Prostate gland (tissue), 2 donors: Measurements from ENCODE around the gene MYO18B. TPM values are rescaled to one million over a fixed set of nuclear protein-coding genes. Genes with fewer than 3 reads are reported as not detected.

ENCODE experiments used
- DNase-seq: peaks from one replicate; pipeline ENCODE4 v3.0.0-alpha.2; 2019; ENCODE audit warnings: low spot score
- H3K27ac ChIP-seq, 2 donors: fragments of 200-600 bp; sonication (generic); 2 replicates each; pipeline ENCODE4 v1.5.1; 2017 to 2019
- H3K27me3 ChIP-seq: fragments of 200-600 bp; sonication (generic); replicated peaks from 2 replicates; pipeline ENCODE4 v1.5.1; 2019; ENCODE audit not compliant: insufficient read depth
- H3K36me3 ChIP-seq, 2 donors: fragments of 200-600 bp; sonication (generic); 1 replicate in 1 of 2; 2 replicates in 1 of 2; pipeline versions ENCODE4 v1.5.1 to v1.8.1; 2017 to 2019
- H3K4me1 ChIP-seq: fragments of 200-600 bp; sonication (generic); replicated peaks from 2 replicates; pipeline ENCODE4 v1.5.1; 2019
- H3K4me3 ChIP-seq, 2 donors: fragments of 200-600 bp; sonication (generic); 2 replicates each; pipeline ENCODE4 v1.5.1; 2017 to 2019
- H3K9me3 ChIP-seq: fragments of 200-600 bp; sonication (generic); 2 replicates; pipeline ENCODE4 v1.5.1; 2017
- CTCF ChIP-seq, 4 experiments: fragments of 200-600 bp in 2 of 4; fragments of 450-650 bp in 2 of 4; sonication (generic) in 2 of 4; IDR thresholded peaks; 1 replicate in 3 of 4; 2 replicates in 1 of 4; pipeline ENCODE4 v1.5.1; 2016 to 2019; ENCODE audit warnings: antibody characterized with exemption in 4 of 4, mild to moderate bottlenecking in 2 of 4, moderate library complexity in 2 of 4
- POLR2A ChIP-seq: fragments of 450-650 bp; IDR thresholded peaks from one replicate; pipeline ENCODE4 v1.6.1; 2016; ENCODE audit warnings: antibody characterized with exemption, mild to moderate bottlenecking
- POLR2AphosphoS5 ChIP-seq: sonication (generic); formaldehyde crosslinking; IDR thresholded peaks from one replicate; pipeline ENCODE4 v1.6.1; 2017; ENCODE audit warnings: antibody characterized with exemption
- WGBS: methylation state at CpG from one replicate; pipeline ENCODE4 v1.1.5; 2018; 5-methylcytosine and 5-hydroxymethylcytosine counted together
- intact Hi-C: fragments of 100-400 bp; cut with DNase I; formaldehyde crosslinking; loops from one replicate; pipeline ENCODE4 v1.14.2; 2022
- total RNA-seq, 2 donors: library from RNA; depleted of rRNA; stranded (reverse); fragments of >200 nt; gene quantifications; one replicate each; pipeline ENCODE4 v1.1.0, GENCODE V29; 2016

MYO18B gene
- total RNA-seq, 2 donors from 2014 or later, result 3.1 to 7.1 TPM

GRCh38 chr22:25844601-25845000 is 102.6 kb downstream of the MYO18B start:
- intact Hi-C loops, result no loop called here
- DNase-seq, result no peak
- H3K27ac ChIP-seq, result no peak overlapping the region

GRCh38 chr22:25845985-25846745 is 104.2 kb downstream of the MYO18B start:
- WGBS, result 78% methylated on average over 12 of the region's 12 CpGs
- Histone ChIP-seq H3K4me3 (no peak overlapping the region), H3K4me1 (no peaks in the 10 kb centered on the region), H3K36me3 (no peaks in the 10 kb centered on the region), H3K27me3 (no peaks in the 10 kb centered on the region), H3K9me3 (no peaks in the 10 kb centered on the region), H3K27ac (no peak overlapping the region)
- TF ChIP-seq POLR2A (no peak), CTCF (IDR thresholded peaks at IDR 0.05) (no peak), POLR2AphosphoS5 (no peak)
- intact Hi-C loops, result no loop called here
- no peak for DNase-seq

More at GRCh38 chr22:25844601-25845000, 102.6 kb downstream of the MYO18B start:
- no peaks in the 10 kb centered on the region for H3K4me1 ChIP-seq
- H3K4me3 ChIP-seq, result no peak overlapping the region
- no peaks in the 10 kb centered on the region for H3K27me3 ChIP-seq
- TF ChIP-seq CTCF (IDR thresholded peaks at IDR 0.05), result no peak
- H3K9me3 ChIP-seq, result no peaks in the 10 kb centered on the region
- H3K36me3 ChIP-seq, result no peaks in the 10 kb centered on the region
- WGBS, result 68% methylated on average over 8 of the region's 8 CpGs

- no peaks in the 10 kb centered on the region for H3K4me1 ChIP-seq
- TF ChIP-seq POLR2A (no peak), CTCF (IDR thresholded peaks at IDR 0.05) (no peak), POLR2AphosphoS5 (no peak)
- DNase-seq, result no peak
- 95% methylated on average over 3 of the region's 3 CpGs for WGBS
- intact Hi-C loops, result no loop called here
- no peaks in the 10 kb centered on the region for H3K27me3 ChIP-seq
- H3K4me3 ChIP-seq, result no peak overlapping the region
- no peaks in the 10 kb centered on the region for H3K9me3 ChIP-seq
- H3K36me3 ChIP-seq, result no peaks in the 10 kb centered on the region
- no peak overlapping the region for H3K27ac ChIP-seq
Measured at GRCh38 chr22:25847451-25847850, 105.5 kb downstream of the MYO18B start.

- no peak for DNase-seq
- no peaks in the 10 kb centered on the region for H3K36me3 ChIP-seq
- H3K9me3 ChIP-seq, result no peaks in the 10 kb centered on the region
- no peak overlapping the region for H3K27ac ChIP-seq
- H3K27me3 ChIP-seq, result no peaks in the 10 kb centered on the region
- no peak overlapping the region for H3K4me3 ChIP-seq
- 89% methylated on average over 10 of the region's 10 CpGs for WGBS
- TF ChIP-seq POLR2AphosphoS5, result no peak
- no peak for TF ChIP-seq CTCF (IDR thresholded peaks at IDR 0.05)
- no peak for TF ChIP-seq POLR2A
- no peaks in the 10 kb centered on the region for H3K4me1 ChIP-seq
- intact Hi-C loops, result no loop called here
Measured at GRCh38 chr22:25848954-25849353, 107.0 kb downstream of the MYO18B start.

- H3K36me3 ChIP-seq, result no peaks in the 10 kb centered on the region
- TF ChIP-seq POLR2AphosphoS5 (no peak), POLR2A (no peak), CTCF (IDR thresholded peaks at IDR 0.05) (no peak)
- no peak overlapping the region for H3K4me3 ChIP-seq
- WGBS, result 69% methylated on average over 6 of the region's 6 CpGs
- H3K9me3 ChIP-seq, result no peaks in the 10 kb centered on the region
- no peaks in the 10 kb centered on the region for H3K27me3 ChIP-seq
- intact Hi-C loops, result no loop called here
- no peak overlapping the region for H3K27ac ChIP-seq
- DNase-seq, result no peak
- H3K4me1 ChIP-seq, result no peaks in the 10 kb centered on the region
Measured at GRCh38 chr22:25849522-25849921, 107.5 kb downstream of the MYO18B start.
